Stimulated activated CD4-positive, alpha-beta T cell treated with anti-CD3 and anti-CD28 coated beads, Interleukin-12 subunit alpha, Interleukin-12 subunit beta, amount 100 ng/mL, for 48 hours (primary cell): ENCODE measurements around the gene CA14.
"Not testable (repeated sequence)": the region's sequence is repeated elsewhere in the genome, so short reads cannot be mapped to it uniquely, and the experiment has no call there.

ENCODE experiments used
- DNase-seq, 3 donors: peaks; one replicate each; pipeline ENCODE4 v3.0.0-alpha.2; 2020; ENCODE audit warnings: low read depth in 2 of 3, low spot score in 1 of 3

The CA14 gene

DNA sequence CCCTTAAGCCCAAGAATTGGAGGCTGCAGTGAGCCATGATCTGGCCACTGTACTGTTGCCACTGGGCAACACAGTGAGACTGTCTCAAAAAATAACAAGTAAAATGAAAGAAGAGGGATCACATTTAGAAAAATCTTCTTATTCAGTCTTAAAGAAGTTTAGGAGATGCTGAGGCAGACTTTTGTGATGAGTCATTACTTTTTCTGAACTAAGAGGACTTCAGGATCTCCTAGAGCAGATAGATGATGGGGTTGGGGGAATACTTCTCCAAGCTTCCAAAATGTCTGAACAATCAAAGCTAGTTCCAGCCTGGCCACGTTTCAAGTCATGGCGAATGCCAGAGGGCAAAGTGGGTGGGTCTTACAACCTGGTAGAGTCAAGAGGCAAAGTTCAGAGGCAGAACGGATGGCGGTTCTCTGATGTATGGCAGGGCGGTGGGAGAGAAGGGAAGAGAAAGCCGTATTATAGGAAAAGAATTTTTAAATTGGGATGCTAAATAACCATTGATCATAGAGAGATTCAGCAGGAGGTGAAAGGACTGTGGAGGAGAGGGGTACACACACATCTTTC lies 22.6 kb downstream of the CA14 start:
- no peak for DNase-seq

DNA sequence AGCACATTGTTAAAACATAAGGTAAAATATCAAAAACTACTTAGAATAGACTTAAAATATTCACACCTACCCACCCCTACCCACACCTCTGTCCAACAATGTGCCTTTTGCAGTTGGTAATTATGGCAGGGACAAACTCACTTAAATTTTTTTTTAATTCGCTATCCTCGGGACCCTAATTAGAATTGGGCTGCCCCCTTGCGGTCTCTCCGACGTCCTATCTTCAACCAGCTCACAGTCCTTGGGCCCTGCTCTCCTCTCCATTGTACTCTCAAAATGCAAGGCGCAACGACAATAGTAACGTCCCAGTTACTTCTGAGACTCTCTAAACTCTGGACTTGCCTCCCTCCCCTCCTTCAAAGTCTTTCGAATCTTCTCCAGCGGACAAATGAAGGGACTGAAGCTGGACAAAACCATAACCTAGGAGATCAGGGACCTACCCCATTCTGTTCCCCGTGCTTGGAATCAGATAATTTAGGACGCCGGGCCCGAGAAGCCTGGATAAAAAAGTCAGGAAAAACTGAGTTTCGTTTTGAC lies 23.7 kb downstream of the CA14 start:
- DNase-seq, result peak in 2 of 3 donors; percentile 37 to 42

DNA sequence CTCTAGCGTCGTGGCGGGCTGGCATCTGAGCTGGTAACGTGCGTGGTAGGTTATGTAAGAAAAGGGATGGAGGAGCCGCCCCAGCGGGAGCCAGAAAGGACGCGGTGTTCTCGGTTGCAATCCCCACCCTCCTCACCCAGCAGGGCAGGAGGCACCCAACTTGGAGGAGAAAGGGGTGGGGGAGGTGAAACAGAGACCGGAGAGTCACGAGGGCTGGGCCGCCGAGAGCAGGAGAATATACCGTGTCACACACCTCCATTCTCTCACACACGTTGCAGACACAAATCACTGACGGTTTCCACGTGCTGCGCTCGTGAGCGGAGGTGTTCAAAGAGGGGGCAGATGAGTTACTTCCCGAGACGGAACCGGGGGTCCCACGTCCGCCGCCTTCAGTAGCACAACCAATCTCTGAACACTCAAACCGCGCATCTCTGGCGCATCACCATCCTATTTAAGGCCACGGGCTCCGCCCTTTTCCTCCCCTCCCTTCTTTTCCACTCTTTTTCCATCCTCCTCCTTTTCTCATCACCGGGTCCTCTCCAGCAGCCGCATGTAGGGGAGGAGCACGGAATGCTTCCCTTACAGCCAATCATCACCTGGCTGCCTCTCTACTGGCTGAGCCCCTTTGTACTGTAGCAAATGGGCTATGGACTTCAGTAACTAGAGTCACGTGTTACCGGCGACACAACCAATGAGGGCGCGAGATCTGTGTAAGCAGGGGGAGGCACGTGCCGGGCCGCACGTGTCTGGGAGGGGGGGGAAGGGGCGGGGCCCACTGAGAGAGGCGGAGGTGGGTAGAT lies 24.4 kb downstream of the CA14 start, which contains the start of gene CIART:
Gene CIART (plus strand): TSS at position 797 of the 800 bp plus-strand sequence. CDS start 714 bp downstream, outside the sequence.
- DNase-seq, result peak; percentile 62 to 74 (median 63)

DNA sequence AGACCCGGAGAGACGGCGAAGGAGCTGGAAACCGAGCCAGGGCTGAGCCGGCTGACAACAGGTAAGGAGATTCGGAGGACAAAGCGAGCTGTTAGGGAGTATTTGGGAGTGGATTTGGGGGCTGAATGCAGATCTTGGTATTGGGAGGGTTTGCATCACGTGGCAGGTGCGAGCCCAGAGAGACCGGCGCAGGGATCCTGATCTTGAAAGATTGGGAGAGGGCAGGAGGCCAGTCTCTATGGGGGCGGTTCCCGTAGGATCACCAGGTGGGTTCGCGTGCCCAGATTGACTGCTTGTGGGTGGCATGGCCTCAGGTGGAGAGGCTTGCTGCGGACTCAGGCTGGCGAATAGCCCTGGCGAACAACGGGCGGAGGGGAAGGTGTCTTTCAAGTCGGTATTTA lies 25.0 kb downstream of the CA14 start:
- DNase-seq, result no peak

DNA sequence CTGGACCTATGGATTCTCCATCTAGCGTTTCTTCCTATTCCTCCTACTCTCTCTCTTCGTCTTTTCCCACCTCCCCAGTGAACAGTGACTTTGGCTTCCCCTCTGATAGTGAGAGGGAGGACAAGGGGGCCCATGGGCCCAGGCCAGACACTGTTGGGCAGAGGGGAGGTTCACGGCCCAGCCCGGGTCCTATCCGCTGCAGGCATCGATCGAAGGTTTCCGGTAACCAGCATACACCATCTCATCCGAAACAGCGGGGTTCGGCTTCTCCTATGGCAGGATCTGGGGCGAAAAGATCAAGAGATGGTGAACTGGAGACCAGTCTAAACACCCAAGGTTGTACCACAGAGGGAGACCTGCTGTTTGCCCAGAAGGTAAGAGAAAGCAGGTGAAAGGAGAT lies 25.7 kb downstream of the CA14 start:
- DNase-seq, result no peak

DNA sequence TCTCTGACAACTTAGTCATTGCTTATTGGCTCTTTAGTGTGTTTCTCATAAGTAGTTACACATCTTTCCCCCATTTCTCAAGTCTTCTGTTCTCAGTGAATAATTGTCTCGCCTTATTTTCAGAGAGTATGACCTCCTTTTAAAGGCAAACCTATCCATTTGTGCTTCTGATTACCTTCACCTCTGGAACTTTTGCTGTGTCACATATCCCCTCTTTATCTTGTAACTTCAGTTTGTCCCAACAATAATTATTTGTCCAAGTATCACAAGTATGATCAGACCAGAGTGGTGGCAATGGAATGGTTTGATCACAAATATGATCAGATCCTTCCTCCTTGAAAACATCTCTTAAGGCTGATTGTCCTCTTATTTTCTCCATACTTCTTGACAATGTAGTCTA lies 30.8 kb downstream of the CA14 start:
- DNase-seq, result no peak

DNA sequence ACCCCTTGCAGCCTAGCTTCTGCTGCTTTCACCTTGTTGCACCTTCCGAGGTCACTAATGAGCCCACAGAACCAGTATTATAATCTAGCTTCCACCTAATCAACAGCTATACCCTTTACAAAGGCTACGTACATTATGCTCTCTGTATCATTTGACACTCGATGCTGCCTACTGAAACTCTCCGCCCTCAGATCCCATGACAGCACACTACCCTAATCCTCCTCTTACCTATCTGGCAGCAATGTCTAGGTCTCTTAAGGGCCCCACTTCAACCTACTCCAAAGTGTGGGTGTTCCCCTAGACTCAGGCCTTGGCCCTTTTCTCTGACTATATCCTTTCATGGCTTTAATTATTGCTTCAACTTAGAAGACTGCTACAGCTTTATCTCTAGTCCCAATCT lies 31.2 kb downstream of the CA14 start:
- no peak for DNase-seq

DNA sequence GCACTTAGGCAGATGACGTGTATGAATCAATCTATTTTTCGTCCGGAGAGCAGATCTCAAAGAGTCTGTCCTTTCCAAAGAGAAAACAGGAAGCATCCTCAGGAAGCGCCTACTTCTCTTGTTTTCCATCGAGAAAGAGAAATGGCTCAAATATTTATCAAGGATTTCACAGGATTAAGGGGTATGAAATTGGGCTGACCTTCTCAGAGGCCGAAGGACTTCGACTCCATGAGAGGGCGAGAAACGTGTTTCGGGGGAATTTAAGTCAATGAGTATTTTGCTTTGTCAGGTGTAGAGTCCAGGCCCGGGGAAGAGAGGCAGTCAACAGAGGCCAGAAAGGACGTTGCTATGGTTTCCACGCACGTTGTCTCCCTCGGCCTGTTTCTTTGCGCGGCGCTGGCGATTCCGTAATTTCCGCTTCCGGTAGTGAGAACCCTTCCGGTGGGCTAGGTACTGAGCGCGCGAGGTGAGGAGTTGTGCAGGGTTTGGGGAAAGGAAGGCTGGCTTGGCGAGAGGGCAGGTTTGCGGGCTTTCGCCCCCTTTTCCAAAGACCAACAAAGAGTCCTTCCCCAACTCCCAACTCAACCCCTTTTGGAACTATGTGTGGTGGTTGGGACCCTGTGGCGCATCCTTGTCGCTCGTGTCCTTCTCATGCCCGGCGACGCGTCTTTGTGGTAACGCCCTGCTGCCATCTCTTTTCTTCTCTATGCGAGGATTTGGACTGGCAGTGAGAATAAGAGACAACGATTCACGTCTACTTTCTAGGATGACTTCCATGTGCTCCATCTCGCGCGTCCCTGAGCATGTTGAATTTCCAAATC lies 36.1 kb downstream of the CA14 start, which contains the start of gene MRPS21:
Gene MRPS21 (plus strand): TSS at position 429 of the 821 bp plus-strand sequence. CDS start 506 bp downstream, outside the sequence.
- peak; percentile 78 to 85 (median 83) for DNase-seq

DNA sequence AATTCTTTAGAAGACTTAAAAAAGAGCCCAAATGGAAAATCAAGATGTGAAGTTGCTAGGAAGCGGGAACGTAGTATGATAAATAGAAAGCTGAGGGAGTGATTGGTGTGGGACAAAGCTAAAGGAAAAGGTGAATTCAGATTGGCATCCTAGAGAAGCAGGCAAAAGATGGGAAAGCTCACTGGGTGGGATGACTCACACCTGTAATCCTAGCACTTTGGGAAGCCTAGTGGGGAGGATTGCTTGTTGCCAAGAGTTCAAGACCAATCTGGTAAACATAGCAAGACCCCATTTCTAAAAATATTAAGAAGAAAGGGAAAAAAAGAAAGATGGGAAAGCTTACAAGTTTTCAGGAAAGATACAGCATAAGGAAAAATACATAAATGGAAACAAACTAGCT lies 37.9 kb downstream of the CA14 start:
- DNase-seq, result no peak

DNA sequence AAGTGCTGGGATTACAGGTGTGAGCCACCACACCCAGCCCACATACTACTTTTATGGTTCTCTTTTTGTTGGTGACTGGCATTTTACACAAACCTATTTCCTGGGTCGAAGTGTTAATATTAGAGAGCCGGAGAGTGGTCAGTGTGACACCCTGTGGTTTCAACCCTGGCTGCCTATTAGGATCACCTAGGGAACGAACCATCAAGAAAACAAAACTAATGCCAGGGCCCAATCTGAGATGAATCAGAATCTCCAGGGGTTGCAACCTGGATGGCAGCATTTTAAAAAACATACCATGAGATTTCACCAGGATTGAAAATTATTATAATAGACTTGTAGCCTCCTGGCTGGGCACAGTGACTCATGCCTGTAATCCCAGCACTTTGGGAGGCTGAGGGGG lies 42.1 kb downstream of the CA14 start:
- no peak for DNase-seq

DNA sequence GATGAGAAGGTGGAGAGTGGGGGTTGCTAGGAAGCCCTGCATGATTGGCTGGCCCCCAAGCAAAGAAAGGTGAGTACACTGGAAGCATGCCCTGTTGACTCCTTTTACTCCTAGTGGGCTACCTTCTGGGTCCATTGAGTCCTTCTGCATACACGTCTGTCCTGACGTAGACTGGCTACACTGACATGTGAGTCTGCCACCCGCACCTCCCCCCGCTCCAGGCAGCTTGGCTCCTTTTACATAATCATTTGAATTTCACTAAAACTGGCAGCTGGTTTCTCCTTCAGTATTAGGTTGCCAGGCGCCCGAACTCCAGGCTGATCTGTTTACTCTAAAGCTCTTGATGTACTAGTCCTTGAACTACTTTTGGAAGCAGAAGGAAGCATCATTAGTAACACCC lies 44.8 kb downstream of the CA14 start:
- DNase-seq, result no peak

DNA sequence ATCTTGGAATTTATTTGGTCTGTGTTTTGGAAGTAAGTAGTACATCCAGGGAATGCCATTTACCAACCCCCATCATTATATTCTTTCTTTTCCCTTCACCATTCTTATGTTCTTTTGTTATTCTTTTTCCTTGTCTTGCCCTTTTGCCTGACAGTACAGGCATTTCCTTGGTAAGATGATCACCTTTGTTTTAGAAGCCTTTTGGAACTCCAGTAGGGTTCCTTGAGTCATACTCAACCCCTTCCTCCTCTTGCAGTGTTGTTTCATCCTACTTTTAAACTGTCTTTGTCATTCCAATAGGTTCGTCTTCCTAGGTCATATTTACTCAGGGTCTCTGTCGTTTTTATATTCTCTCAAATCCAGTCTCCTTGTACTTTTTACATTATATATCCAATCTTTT lies 45.3 kb downstream of the CA14 start:
- no peak for DNase-seq

DNA sequence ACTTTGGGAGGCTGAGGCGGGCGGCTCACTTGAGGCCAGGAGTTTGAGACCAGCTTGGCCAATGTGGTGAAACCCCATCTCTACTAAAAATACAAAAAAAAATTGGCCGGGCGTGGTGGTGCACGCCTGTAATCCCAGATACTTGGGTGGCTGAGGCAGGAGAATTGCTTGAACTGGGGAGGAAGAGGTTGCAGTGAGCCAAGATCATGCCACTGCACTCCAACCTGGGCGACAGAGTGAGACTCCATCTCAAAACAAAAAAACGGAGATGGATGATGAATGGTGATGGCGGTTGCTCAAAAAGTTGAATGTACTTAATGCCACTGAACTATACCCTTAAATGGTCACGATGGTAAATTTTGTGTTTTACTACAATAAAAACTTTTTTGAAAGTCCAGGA lies 51.0 kb downstream of the CA14 start:
- not testable (repeated sequence) for DNase-seq

DNA sequence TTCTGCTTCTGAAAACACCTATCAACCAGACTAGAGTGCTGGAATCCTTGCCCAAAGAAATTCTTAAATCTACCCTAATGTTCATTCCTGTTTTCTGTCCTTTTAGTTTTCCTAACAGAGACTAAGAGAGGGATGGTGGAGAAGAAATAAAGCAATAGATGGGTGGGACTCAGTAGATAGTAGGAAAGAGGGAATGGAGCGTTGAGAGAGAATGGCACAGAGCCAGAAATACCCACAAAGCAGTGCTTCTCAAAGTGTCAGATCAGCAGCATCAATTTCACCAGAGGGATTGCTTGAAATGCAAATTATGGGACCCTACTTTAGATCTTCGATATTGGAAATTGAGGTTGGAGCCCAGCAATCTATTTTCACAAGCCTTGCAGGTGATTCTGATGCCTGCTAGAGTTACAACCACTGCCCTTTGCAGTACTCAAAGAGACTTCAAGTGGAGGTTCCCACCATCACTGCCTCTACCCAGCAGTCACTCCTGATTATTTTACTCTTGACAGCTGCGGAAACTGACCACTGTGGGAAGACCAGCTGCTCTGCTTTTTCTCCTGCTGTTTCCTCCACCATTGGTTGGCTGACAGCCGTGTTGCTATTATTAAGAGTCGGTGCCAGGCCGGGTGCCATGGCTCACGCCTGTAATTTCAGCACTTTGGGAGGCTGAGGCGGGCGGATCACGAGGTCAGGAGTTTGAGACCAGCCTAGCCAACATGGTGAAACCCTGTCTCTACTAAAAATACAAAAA lies 52.4 kb downstream of the CA14 start:
- DNase-seq, result no peak

DNA sequence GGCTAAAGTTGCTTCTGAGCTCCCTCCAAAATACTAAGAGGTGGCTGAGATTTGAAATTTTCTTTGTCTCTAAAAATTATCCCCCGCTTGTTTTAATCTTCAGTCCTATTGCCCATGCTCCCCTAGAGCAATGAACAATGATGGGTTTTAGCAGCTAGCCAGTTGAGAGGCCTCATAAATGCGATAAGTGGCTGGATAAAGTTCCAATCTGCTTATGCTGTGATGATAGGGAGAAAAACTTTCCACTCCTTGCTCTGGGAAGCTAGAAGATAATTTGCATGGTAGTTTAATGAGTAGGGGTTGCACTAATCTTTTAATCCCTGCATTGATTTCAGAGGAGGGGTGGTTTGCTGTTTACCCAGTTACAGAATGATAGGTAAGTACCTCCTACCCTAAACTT lies 54.2 kb downstream of the CA14 start:
- no peak for DNase-seq
